ENCODE measurements around the gene CEP250.

- TF ChIP-seq CTCF (conservative IDR thresholded peaks at IDR 0.05 in 1 of 2, IDR thresholded peaks at IDR 0.05 in 1 of 2; ENCODE audit: extremely low read depth in 1 of 2, insufficient read depth in 1 of 2, low read depth in 1 of 2, low read length in 2 of 2) (no peak), EZH2 (IDR thresholded peaks at IDR 0.05; ENCODE audit: borderline replicate concordance, low read length) (no peak)
Measured at GRCh38 chr20:35555951-35556645, 100.7 kb downstream of the CEP250 start.

Data from mammary epithelial cell (primary cell).